Body of pancreas (tissue), 4 donors: ENCODE measurements around the gene CIROP. TPM values are rescaled to one million over a fixed set of nuclear protein-coding genes. Genes with fewer than 3 reads are reported as not detected.

Experiments used
- ATAC-seq: fragments of 150-250 bp; one replicate; pipeline ENCODE4 v1.9.1; 2016
- DNase-seq, 4 donors: peaks; one replicate each; pipeline ENCODE4 v3.0.0-alpha.2; 2019
- H3K27ac ChIP-seq, 4 donors: fragments of 200-600 bp; sonication (generic); 1 replicate in 3 of 4; 2 replicates in 1 of 4; pipeline versions ENCODE4 v1.5.1 to v1.6.1; 2016 to 2019; ENCODE audit warnings: mild to moderate bottlenecking in 1 of 4, mixed read lengths in 1 of 4, moderate library complexity in 1 of 4
- H3K27me3 ChIP-seq, 2 donors: fragments of 200-600 bp; sonication (generic); one replicate each; pipeline ENCODE4 v1.6.0; 2016; ENCODE audit warnings: mild to moderate bottlenecking in 1 of 2
- H3K36me3 ChIP-seq, 2 donors: fragments of 200-600 bp; sonication (generic); replicated peaks in 1 of 2; 2 replicates each; pipeline ENCODE4 v1.5.1; 2016; ENCODE audit warnings: low read depth in 2 of 2; ENCODE audit not compliant: insufficient read depth in 1 of 2
- H3K4me1 ChIP-seq: fragments of 200-600 bp; sonication (generic); one replicate; pipeline ENCODE4 v1.6.0; 2016
- H3K4me3 ChIP-seq, 2 donors: fragments of 200-600 bp; sonication (generic); 1 replicate in 1 of 2; 2 replicates in 1 of 2; pipeline ENCODE4 v1.5.1; 2016 to 2019
- H3K9me3 ChIP-seq, 3 donors: fragments of 200-600 bp; sonication (generic); 1 replicate in 2 of 3; 2 replicates in 1 of 3; pipeline ENCODE4 v1.5.1; 2016
- POLR2A ChIP-seq, 3 donors: fragments of 450-650 bp; IDR thresholded peaks; one replicate each; pipeline ENCODE4 v1.6.1; 2016; ENCODE audit warnings: antibody characterized with exemption in 3 of 3, mild to moderate bottlenecking in 2 of 3
- WGBS, 2 donors: methylation state at CpG; one replicate each; pipeline ENCODE4 v1.1.5; 2017; 5-methylcytosine and 5-hydroxymethylcytosine counted together
- intact Hi-C: fragments of 100-400 bp; cut with DNase I; formaldehyde crosslinking; loops from one replicate; pipeline ENCODE4 v1.15.1; 2023
- total RNA-seq, 2 donors: library from RNA; depleted of rRNA; stranded (reverse); fragments of >200 nt; gene quantifications; one replicate each; pipeline ENCODE4 v1.1.0, GENCODE V29; 2016
- TF ChIP-seq, protein P1 (sequence below), 7 experiments: fragments of 450-650 bp in 4 of 7; fragments of 200-600 bp in 3 of 7; sonication (generic) in 3 of 7; IDR thresholded peaks; one replicate each; pipeline ENCODE4 v1.5.1; 2016 to 2019; ENCODE audit warnings: antibody characterized with exemption in 7 of 7

The CIROP gene
- total RNA-seq, 2 donors from 2014 or later: not detected

DNA sequence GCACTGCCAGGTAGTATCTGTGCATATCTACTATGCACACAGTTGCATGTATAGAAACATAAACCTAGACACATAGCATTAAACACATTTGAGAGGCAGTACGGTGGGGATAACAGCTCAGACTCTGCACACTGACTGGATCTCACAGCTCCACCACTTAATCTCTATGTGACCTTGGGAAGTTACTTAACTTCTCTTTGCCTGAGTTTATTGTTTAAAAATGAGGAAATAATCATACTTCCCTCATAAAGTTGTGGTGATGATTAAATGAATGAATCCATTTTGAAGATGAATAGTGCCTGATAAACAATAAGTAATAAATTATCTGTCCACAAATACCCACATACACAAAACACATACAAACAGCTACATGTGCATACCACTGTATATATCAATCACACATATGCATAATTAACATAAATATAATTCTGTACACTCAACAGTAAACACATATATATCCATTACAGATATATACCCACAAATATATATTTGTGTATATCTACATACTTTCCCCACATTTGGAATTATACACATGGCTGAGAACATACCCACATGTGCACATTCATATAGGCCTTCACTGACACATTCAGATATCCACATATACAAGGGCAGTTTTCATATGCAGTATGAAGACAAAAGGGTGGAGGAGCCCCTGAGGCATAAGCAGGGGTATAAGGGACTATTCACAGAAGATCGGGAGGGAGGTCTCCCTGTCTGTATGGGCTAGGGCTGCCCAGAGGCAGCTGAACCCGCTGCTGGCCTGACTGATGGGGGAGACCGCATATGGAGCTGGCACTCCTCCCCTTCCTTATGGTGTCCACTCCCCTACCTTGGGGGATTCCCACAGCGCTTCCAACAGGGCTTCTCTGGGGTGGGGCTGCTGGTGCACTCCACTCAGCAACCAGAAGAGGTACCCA is 53.4 kb downstream of the CIROP start:
- no peak overlapping the region for H3K4me3 ChIP-seq
- WGBS, 2 donors: 64 to 68% methylated on average over 4 to 5 of the region's 5 CpGs
- no peaks in the 10 kb centered on the region for H3K9me3 ChIP-seq
- H3K27ac ChIP-seq: no peak overlapping the region
- H3K36me3 ChIP-seq: no peaks in the 10 kb centered on the region
- H3K4me1 ChIP-seq: peaks cover 9% of the 10 kb centered on the region
- no peaks in the 10 kb centered on the region for H3K27me3 ChIP-seq
- ATAC-seq (no peak), DNase-seq (no peak)
- intact Hi-C loops: no loop called here
- no peak for TF ChIP-seq POLR2A (IDR thresholded peaks at IDR 0.05)
- TF ChIP-seq, protein P1, sequence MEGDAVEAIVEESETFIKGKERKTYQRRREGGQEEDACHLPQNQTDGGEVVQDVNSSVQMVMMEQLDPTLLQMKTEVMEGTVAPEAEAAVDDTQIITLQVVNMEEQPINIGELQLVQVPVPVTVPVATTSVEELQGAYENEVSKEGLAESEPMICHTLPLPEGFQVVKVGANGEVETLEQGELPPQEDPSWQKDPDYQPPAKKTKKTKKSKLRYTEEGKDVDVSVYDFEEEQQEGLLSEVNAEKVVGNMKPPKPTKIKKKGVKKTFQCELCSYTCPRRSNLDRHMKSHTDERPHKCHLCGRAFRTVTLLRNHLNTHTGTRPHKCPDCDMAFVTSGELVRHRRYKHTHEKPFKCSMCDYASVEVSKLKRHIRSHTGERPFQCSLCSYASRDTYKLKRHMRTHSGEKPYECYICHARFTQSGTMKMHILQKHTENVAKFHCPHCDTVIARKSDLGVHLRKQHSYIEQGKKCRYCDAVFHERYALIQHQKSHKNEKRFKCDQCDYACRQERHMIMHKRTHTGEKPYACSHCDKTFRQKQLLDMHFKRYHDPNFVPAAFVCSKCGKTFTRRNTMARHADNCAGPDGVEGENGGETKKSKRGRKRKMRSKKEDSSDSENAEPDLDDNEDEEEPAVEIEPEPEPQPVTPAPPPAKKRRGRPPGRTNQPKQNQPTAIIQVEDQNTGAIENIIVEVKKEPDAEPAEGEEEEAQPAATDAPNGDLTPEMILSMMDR (IDR thresholded peaks at IDR 0.05): no peak

Other genes with a start within 250 kb of the CIROP start
- gene LRP10, start 233.2 kb downstream of the CIROP start, total RNA-seq: 10 to 100 TPM; 47.8 to 83.0 TPM
- gene REM2, start 221.8 kb downstream of the CIROP start, total RNA-seq: not detected
- 100 to 1,000 TPM in 1 of 2 donors, 10 to 100 TPM in 1; 39.4 to 219 TPM for gene RBM23, start 185.8 kb downstream of the CIROP start, total RNA-seq
- gene PRMT5, start 175.6 kb downstream of the CIROP start, total RNA-seq: 10 to 100 TPM; 36.1 to 40.2 TPM
- 10 to 100 TPM; 16.8 to 47.0 TPM for gene HAUS4, start 147.9 kb downstream of the CIROP start, total RNA-seq
- 10 to 100 TPM; 15.8 to 19.5 TPM for gene AJUBA, start 122.4 kb downstream of the CIROP start, total RNA-seq
- gene C14orf93, start 94.8 kb downstream of the CIROP start, total RNA-seq: 10 to 100 TPM in 1 of 2 donors, 1 to 10 TPM in 1; 4.0 to 11.2 TPM
- 10 to 100 TPM; 47.0 to 93.3 TPM for gene PSMB5, start 70.1 kb downstream of the CIROP start, total RNA-seq
- gene PSMB11, start 62.8 kb downstream of the CIROP start, total RNA-seq: not detected
- 1 to 10 TPM; 4.9 to 9.9 TPM for gene CDH24, start 47.5 kb downstream of the CIROP start, total RNA-seq
- gene ACIN1, start 9.9 kb downstream of the CIROP start, total RNA-seq: 100 to 1,000 TPM in 1 of 2 donors, 10 to 100 TPM in 1; 91.6 to 110 TPM
- 1 to 10 TPM; 3.6 to 7.0 TPM for gene C14orf119, start 9.5 kb downstream of the CIROP start, total RNA-seq
- gene CEBPE, start 14.3 kb upstream of the CIROP start, total RNA-seq: not detected
- 10 to 100 TPM; 17.8 to 18.2 TPM for gene SLC7A8, start 78.7 kb upstream of the CIROP start, total RNA-seq
- gene RNF212B, start 132.9 kb upstream of the CIROP start, total RNA-seq: not detected
- gene HOMEZ, start 181.1 kb upstream of the CIROP start, total RNA-seq: 1 to 10 TPM; 4.9 to 8.6 TPM
- 1 to 10 TPM; 5.4 to 9.6 TPM for gene PPP1R3E, start 197.9 kb upstream of the CIROP start, total RNA-seq
- gene BCL2L2, start 201.8 kb upstream of the CIROP start, total RNA-seq: 10 to 100 TPM; 25.4 to 73.2 TPM
- 10 to 100 TPM; 28.8 to 46.8 TPM for gene PABPN1, start 216.5 kb upstream of the CIROP start, total RNA-seq
- 10 to 100 TPM; 20.8 to 36.6 TPM for gene SLC22A17, start 247.9 kb upstream of the CIROP start, total RNA-seq